ENCODE results near the gene UBE3B.

UBE3B gene

GRCh38 chr12:109475121-109475520, 2.3 kb upstream of the UBE3B start:
- DNase-seq = no peak

- DNase-seq = no peak
Measured at GRCh38 chr12:109475993-109476806, 1.2 kb upstream of the UBE3B start.

GRCh38 chr12:109476807-109477184, 638 bp upstream of the UBE3B start:
- no peak for DNase-seq

GRCh38 chr12:109477963-109478315, 505 bp downstream of the UBE3B start:
- DNase-seq = no peak

GRCh38 chr12:109479761-109480160, 2.3 kb downstream of the UBE3B start:
- DNase-seq = no peak

- no peak for DNase-seq
Measured at GRCh38 chr12:109480356-109480755, 2.9 kb downstream of the UBE3B start.

- no peak for DNase-seq
Measured at GRCh38 chr12:109481863-109482262, 4.4 kb downstream of the UBE3B start.

- no peak for DNase-seq
Measured at GRCh38 chr12:109482491-109482890, 5.1 kb downstream of the UBE3B start.

- DNase-seq = no peak
Measured at GRCh38 chr12:109482894-109483293, 5.5 kb downstream of the UBE3B start.

- no peak for DNase-seq
Measured at GRCh38 chr12:109483346-109483745, 5.9 kb downstream of the UBE3B start.

GRCh38 chr12:109485201-109485600, 7.8 kb downstream of the UBE3B start:
- DNase-seq = no peak

GRCh38 chr12:109487181-109488050, 10.0 kb downstream of the UBE3B start:
- no peak for DNase-seq

GRCh38 chr12:109488051-109488665, 10.7 kb downstream of the UBE3B start:
- no peak for DNase-seq

GRCh38 chr12:109489016-109489954, 11.9 kb downstream of the UBE3B start:
- no peak for DNase-seq

GRCh38 chr12:109489955-109490565, 12.6 kb downstream of the UBE3B start:
- DNase-seq = no peak

- no peak for DNase-seq
Measured at GRCh38 chr12:109491671-109492070, 14.2 kb downstream of the UBE3B start.

GRCh38 chr12:109492371-109492770, 14.9 kb downstream of the UBE3B start:
- no peak for DNase-seq

- DNase-seq = no peak
Measured at GRCh38 chr12:109493090-109493489, 15.7 kb downstream of the UBE3B start.

- DNase-seq = no peak
Measured at GRCh38 chr12:109493938-109494337, 16.5 kb downstream of the UBE3B start.

- DNase-seq = no peak
Measured at GRCh38 chr12:109494348-109494881, 17.0 kb downstream of the UBE3B start.

GRCh38 chr12:109495012-109495411, 17.6 kb downstream of the UBE3B start:
- no peak for DNase-seq

- no peak for DNase-seq
Measured at GRCh38 chr12:109496306-109496705, 18.9 kb downstream of the UBE3B start.

Data from stimulated activated CD4-positive, alpha-beta T cell treated with anti-CD3 and anti-CD28 coated beads, Interleukin-4, amount 100 ng/mL, for 1 hour (primary cell).